SK-N-SH (cell line): ENCODE data around the gene NLGN1. TPM values are rescaled to one million over a fixed set of nuclear protein-coding genes. Genes with fewer than 3 reads are reported as not detected.

ENCODE experiments used
- CTCF ChIA-PET: fragments of 300-600, 350-600 bp; formaldehyde crosslinking; extraction: SDS; loops from one replicate; lab custom pipeline; 2021; lab: Yijun Ruan, JAX
- POLR2A ChIA-PET: fragments of 350-600 bp; sonication (Branson Sonifier 250); formaldehyde crosslinking; extraction: SDS; loops from one replicate; lab custom pipeline; 2020; ENCODE audit warnings: antibody characterized with exemption, inconsistent platforms; lab: Yijun Ruan, JAX
- DNase-seq: peaks from one replicate; pipeline ENCODE4 v3.0.0; 2012
- H2AFZ ChIP-seq: fragments of 200-600 bp; sonication (generic); 2 replicates; pipeline ENCODE4 v1.8.1; 2016; ENCODE audit warnings: antibody characterized with exemption, mild to moderate bottlenecking, low read depth
- H3F3A ChIP-seq: fragments of 200-600 bp; sonication (generic); replicated peaks from 2 replicates; pipeline ENCODE3; 2016; ENCODE audit warnings: antibody characterized with exemption, mild to moderate bottlenecking; ENCODE audit not compliant: insufficient read depth
- H3K27ac ChIP-seq, 2 experiments: fragments of 200-500 bp in 1 of 2; fragments of 200-600 bp in 1 of 2; sonication (Bioruptor generic) in 1 of 2; sonication (generic), shearing (Covaris generic) in 1 of 2; 2 replicates each; pipeline versions ENCODE4 v1.5.1 to v1.6.1; 2014 to 2016; ENCODE audit warnings: low read depth in 2 of 2, inconsistent platforms in 1 of 2, low read length in 1 of 2, mild to moderate bottlenecking in 1 of 2, mixed read lengths in 1 of 2
- H3K27me3 ChIP-seq: fragments of 200-600 bp; sonication (generic), shearing (Covaris generic); 2 replicates; pipeline ENCODE4 v1.6.1; 2016; ENCODE audit warnings: mixed run types; ENCODE audit not compliant: insufficient read depth
- H3K36me3 ChIP-seq, 2 experiments: fragments of 200-500 bp in 1 of 2; fragments of 200-600 bp in 1 of 2; sonication (Bioruptor generic) in 1 of 2; sonication (generic) in 1 of 2; replicated peaks in 1 of 2; 2 replicates each; pipeline versions ENCODE3 to v1.5.1; 2014 to 2016; ENCODE audit warnings: low read length in 1 of 2, mild to moderate bottlenecking in 1 of 2; ENCODE audit not compliant: insufficient read depth in 2 of 2, control insufficient read depth in 1 of 2
- H3K4me1 ChIP-seq, 2 experiments: fragments of 200-500 bp in 1 of 2; fragments of 200-600 bp in 1 of 2; sonication (Bioruptor generic) in 1 of 2; sonication (generic), shearing (Covaris generic) in 1 of 2; 2 replicates each; pipeline versions ENCODE4 v1.5.1 to v1.6.1; 2014 to 2016; ENCODE audit warnings: low read depth in 1 of 2, low read length in 1 of 2, mixed run types in 1 of 2; ENCODE audit not compliant: insufficient read depth in 2 of 2, control insufficient read depth in 1 of 2
- H3K4me2 ChIP-seq: fragments of 200-600 bp; sonication (generic), shearing (Covaris generic); 2 replicates; pipeline ENCODE4 v1.6.1; 2017; ENCODE audit warnings: mixed run types
- H3K4me3 ChIP-seq, 2 experiments: fragments of 200-500 bp in 1 of 2; fragments of 200-600 bp in 1 of 2; sonication (Bioruptor generic) in 1 of 2; sonication (generic), shearing (Covaris generic) in 1 of 2; 2 replicates each; pipeline versions ENCODE4 v1.5.1 to v1.8.1; 2014 to 2016; ENCODE audit warnings: low read depth in 2 of 2, inconsistent platforms in 1 of 2, low read length in 1 of 2, mild to moderate bottlenecking in 1 of 2, mixed read lengths in 1 of 2, moderate library complexity in 1 of 2
- H3K79me2 ChIP-seq: fragments of 200-600 bp; sonication (generic); 2 replicates; pipeline ENCODE4 v1.8.1; 2017; ENCODE audit warnings: mild to moderate bottlenecking; ENCODE audit not compliant: insufficient read depth
- H3K9ac ChIP-seq: fragments of 200-600 bp; sonication (generic); 2 replicates; pipeline ENCODE4 v1.6.1; 2017; ENCODE audit warnings: mixed run types
- H3K9me2 ChIP-seq: fragments of 200-600 bp; sonication (generic); 2 replicates; pipeline ENCODE4 v1.6.1; 2017; ENCODE audit warnings: mixed run types
- H3K9me3 ChIP-seq: fragments of 200-600 bp; sonication (generic); 2 replicates; pipeline ENCODE4 v1.6.1; 2017; ENCODE audit warnings: mixed run types, mild to moderate bottlenecking, moderate library complexity
- H4K20me1 ChIP-seq: fragments of 200-600 bp; sonication (generic); 2 replicates; pipeline ENCODE4 v1.6.1; 2017; ENCODE audit warnings: mild to moderate bottlenecking, mixed run types; ENCODE audit not compliant: insufficient read depth
- ELF1 ChIP-seq: IDR thresholded peaks from 2 replicates; pipeline ENCODE4 v1.4.0; 2012
- GABPA ChIP-seq: IDR thresholded peaks from 2 replicates; pipeline ENCODE4 v1.4.0; 2012; ENCODE audit warnings: low read depth, mild to moderate bottlenecking
- GATA2 ChIP-seq: sonication (generic); formaldehyde crosslinking; IDR thresholded peaks from 2 replicates; pipeline ENCODE4 v1.5.0; 2020; ENCODE audit warnings: mild to moderate bottlenecking, missing genetic modification reagents
- MXI1 ChIP-seq: IDR thresholded peaks from 2 replicates; pipeline ENCODE4 v1.6.1; 2012; ENCODE audit warnings: mild to moderate bottlenecking, low read depth, low read length, improper control_type of control experiment
- NRF1 ChIP-seq: IDR thresholded peaks from 2 replicates; pipeline ENCODE4 v1.6.1; 2012; ENCODE audit warnings: low read depth, mild to moderate bottlenecking, low read length
- RAD21 ChIP-seq: IDR thresholded peaks from 2 replicates; pipeline ENCODE4 v1.6.1; 2012; ENCODE audit warnings: mild to moderate bottlenecking, low read length
- RCOR1 ChIP-seq: fragments of 150-350 bp; IDR thresholded peaks from 2 replicates; pipeline ENCODE4 v1.6.1; 2017; ENCODE audit warnings: antibody characterized with exemption, low read length
- REST ChIP-seq: IDR thresholded peaks from 2 replicates; pipeline ENCODE4 v1.6.1; 2012; ENCODE audit warnings: mild to moderate bottlenecking, low read depth, low read length, moderate library complexity
- SMC3 ChIP-seq: IDR thresholded peaks from 2 replicates; pipeline ENCODE4 v1.6.1; 2012; ENCODE audit warnings: low read depth, low read length, improper control_type of control experiment
- TAF1 ChIP-seq: IDR thresholded peaks from 2 replicates; pipeline ENCODE4 v1.6.1; 2012; ENCODE audit warnings: low read depth, mild to moderate bottlenecking, low read length, moderate library complexity, borderline replicate concordance
- TEAD4 ChIP-seq: IDR thresholded peaks from 2 replicates; pipeline ENCODE4 v1.4.0; 2012; ENCODE audit warnings: mild to moderate bottlenecking, borderline replicate concordance; ENCODE audit not compliant: insufficient read depth
- WGBS: methylation state at CpG from one replicate; pipeline ENCODE4 v1.1.6; 2017; ENCODE audit warnings: low lambda C conversion rate; 5-methylcytosine and 5-hydroxymethylcytosine counted together
- polyA plus RNA-seq, 3 experiments: library from polyadenylated mRNA; depleted of rRNA; stranded (reverse); fragments of >200 nt; gene quantifications; 2 replicates each; pipeline ENCODE4 v1.2.3, GENCODE V29; 2012
- TF ChIP-seq, protein P1 (sequence below): IDR thresholded peaks from 2 replicates; pipeline ENCODE4 v1.4.0; 2012; ENCODE audit warnings: low read depth, borderline replicate concordance
- TF ChIP-seq, protein P2 (sequence below): fragments of 150-350 bp; IDR thresholded peaks from 2 replicates; pipeline ENCODE4 v1.6.1; 2016; ENCODE audit warnings: mild to moderate bottlenecking, low read depth, low read length
- TF ChIP-seq, protein P3 (sequence below): IDR thresholded peaks from 2 replicates; pipeline ENCODE4 v1.4.0; 2012; ENCODE audit warnings: low read depth, borderline replicate concordance
- TF ChIP-seq, protein P4 (sequence below): fragments of 150-350 bp; IDR thresholded peaks from 2 replicates; pipeline ENCODE4 v1.6.1; 2017; ENCODE audit warnings: antibody characterized with exemption, low read length, low read depth, borderline replicate concordance

Gene NLGN1
- polyA plus RNA-seq, 1 of the 3 experiments (the other 2 are of a cell fraction), result 1.5 TPM

- Histone ChIP-seq H4K20me1 (no peaks in the 10 kb centered on the region), H3K9me2 (no peaks in the 10 kb centered on the region)
- 79% methylated on average over 3 of the region's 3 CpGs for WGBS
Measured at GRCh38 chr3:173719585-173719984, 322.0 kb downstream of the NLGN1 start.

More at GRCh38 chr3:173719585-173719984, 322.0 kb downstream of the NLGN1 start:
- DNase-seq, result no peak
- no peak overlapping the region for H3K4me2 ChIP-seq
- ChIA-PET CTCF (interaction anchor here (1.0 kb wide), 1 partner anchor 14 kb away, joined by 3 read pairs; no protein-coding TSS in a partner anchor), POLR2A (no interaction called here)
- no peak overlapping the region for H2AFZ ChIP-seq
- no peaks in the 10 kb centered on the region for H3K36me3 ChIP-seq
- no peaks in the 10 kb centered on the region for H3K79me2 ChIP-seq
- no peak overlapping the region for H3K9ac ChIP-seq
- no peaks in the 10 kb centered on the region for H3K4me1 ChIP-seq
- H3F3A ChIP-seq, result no peaks in the 10 kb centered on the region
- H3K4me3 ChIP-seq, result no peak overlapping the region
- no peaks in the 10 kb centered on the region for H3K9me3 ChIP-seq
- H3K27ac ChIP-seq, result no peak overlapping the region
- TF ChIP-seq SMC3 (no peak), REST (no peak), ELF1 (no peak), RAD21 (no peak), TEAD4 (no peak), GABPA (no peak), RCOR1 (no peak), NRF1 (no peak), GATA2 (CRISPR knock-in tag) (no peak), TAF1 (no peak), MXI1 (no peak)
- TF ChIP-seq, protein P1, sequence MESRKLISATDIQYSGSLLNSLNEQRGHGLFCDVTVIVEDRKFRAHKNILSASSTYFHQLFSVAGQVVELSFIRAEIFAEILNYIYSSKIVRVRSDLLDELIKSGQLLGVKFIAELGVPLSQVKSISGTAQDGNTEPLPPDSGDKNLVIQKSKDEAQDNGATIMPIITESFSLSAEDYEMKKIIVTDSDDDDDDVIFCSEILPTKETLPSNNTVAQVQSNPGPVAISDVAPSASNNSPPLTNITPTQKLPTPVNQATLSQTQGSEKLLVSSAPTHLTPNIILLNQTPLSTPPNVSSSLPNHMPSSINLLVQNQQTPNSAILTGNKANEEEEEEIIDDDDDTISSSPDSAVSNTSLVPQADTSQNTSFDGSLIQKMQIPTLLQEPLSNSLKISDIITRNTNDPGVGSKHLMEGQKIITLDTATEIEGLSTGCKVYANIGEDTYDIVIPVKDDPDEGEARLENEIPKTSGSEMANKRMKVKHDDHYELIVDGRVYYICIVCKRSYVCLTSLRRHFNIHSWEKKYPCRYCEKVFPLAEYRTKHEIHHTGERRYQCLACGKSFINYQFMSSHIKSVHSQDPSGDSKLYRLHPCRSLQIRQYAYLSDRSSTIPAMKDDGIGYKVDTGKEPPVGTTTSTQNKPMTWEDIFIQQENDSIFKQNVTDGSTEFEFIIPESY, result no peak
- TF ChIP-seq, protein P2, sequence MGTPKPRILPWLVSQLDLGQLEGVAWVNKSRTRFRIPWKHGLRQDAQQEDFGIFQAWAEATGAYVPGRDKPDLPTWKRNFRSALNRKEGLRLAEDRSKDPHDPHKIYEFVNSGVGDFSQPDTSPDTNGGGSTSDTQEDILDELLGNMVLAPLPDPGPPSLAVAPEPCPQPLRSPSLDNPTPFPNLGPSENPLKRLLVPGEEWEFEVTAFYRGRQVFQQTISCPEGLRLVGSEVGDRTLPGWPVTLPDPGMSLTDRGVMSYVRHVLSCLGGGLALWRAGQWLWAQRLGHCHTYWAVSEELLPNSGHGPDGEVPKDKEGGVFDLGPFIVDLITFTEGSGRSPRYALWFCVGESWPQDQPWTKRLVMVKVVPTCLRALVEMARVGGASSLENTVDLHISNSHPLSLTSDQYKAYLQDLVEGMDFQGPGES, result no peak
- TF ChIP-seq, protein P3, sequence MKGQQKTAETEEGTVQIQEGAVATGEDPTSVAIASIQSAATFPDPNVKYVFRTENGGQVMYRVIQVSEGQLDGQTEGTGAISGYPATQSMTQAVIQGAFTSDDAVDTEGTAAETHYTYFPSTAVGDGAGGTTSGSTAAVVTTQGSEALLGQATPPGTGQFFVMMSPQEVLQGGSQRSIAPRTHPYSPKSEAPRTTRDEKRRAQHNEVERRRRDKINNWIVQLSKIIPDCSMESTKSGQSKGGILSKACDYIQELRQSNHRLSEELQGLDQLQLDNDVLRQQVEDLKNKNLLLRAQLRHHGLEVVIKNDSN, result no peak
- TF ChIP-seq, protein P4, sequence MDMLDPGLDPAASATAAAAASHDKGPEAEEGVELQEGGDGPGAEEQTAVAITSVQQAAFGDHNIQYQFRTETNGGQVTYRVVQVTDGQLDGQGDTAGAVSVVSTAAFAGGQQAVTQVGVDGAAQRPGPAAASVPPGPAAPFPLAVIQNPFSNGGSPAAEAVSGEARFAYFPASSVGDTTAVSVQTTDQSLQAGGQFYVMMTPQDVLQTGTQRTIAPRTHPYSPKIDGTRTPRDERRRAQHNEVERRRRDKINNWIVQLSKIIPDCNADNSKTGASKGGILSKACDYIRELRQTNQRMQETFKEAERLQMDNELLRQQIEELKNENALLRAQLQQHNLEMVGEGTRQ, result no peak
- H3K27me3 ChIP-seq, result no peaks in the 10 kb centered on the region
